ENCODE results near the gene CTXND2.

DNA sequence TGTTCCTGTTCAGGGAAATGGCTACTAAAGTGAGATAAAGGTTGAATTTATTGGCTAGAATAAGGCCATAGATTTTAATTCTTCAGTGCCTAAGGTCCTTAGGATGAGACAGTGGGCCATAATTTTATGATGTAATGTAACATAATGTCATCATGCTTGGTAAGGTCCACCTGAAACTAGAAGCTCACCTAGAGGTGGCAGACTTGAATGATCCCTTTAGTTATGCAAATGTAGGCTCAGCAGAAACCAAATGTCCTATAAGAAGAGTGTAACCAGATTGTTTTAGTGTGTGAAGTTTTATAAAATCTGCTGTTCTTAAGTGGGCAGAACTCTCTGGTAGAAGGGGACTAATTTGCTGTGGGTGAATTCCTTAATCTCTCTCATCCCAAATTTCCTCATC, 25.7 kb downstream of the CTXND2 start:
- no peak for TF ChIP-seq EP300 (IDR thresholded peaks at IDR 0.05; ENCODE audit: borderline replicate concordance in 1 of 2, low read depth in 2 of 2, low read length in 2 of 2)
- no peak for TF ChIP-seq KDM1A (IDR thresholded peaks at IDR 0.05; ENCODE audit: borderline replicate concordance, low read length)
- TF ChIP-seq FOSL1 (IDR thresholded peaks at IDR 0.05; ENCODE audit: insufficient read depth, low read depth, low read length), result no peak
- TF ChIP-seq, protein P1, sequence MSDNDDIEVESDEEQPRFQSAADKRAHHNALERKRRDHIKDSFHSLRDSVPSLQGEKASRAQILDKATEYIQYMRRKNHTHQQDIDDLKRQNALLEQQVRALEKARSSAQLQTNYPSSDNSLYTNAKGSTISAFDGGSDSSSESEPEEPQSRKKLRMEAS (IDR thresholded peaks at IDR 0.05), result no peak
- TF ChIP-seq, protein P2, sequence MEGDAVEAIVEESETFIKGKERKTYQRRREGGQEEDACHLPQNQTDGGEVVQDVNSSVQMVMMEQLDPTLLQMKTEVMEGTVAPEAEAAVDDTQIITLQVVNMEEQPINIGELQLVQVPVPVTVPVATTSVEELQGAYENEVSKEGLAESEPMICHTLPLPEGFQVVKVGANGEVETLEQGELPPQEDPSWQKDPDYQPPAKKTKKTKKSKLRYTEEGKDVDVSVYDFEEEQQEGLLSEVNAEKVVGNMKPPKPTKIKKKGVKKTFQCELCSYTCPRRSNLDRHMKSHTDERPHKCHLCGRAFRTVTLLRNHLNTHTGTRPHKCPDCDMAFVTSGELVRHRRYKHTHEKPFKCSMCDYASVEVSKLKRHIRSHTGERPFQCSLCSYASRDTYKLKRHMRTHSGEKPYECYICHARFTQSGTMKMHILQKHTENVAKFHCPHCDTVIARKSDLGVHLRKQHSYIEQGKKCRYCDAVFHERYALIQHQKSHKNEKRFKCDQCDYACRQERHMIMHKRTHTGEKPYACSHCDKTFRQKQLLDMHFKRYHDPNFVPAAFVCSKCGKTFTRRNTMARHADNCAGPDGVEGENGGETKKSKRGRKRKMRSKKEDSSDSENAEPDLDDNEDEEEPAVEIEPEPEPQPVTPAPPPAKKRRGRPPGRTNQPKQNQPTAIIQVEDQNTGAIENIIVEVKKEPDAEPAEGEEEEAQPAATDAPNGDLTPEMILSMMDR (IDR thresholded peaks at IDR 0.05; ENCODE audit: control extremely low read depth in 1 of 3, insufficient read depth in 1 of 3, low read depth in 1 of 3, low read length in 3 of 3), result no peak
- no peak for TF ChIP-seq TAF1 (IDR thresholded peaks at IDR 0.05; ENCODE audit: low read depth, low read length)
- no peak for TF ChIP-seq TEAD4 (IDR thresholded peaks at IDR 0.05; ENCODE audit: low read depth, low read length)
- TF ChIP-seq SP2 (IDR thresholded peaks at IDR 0.05; ENCODE audit: low read length), result no peak
- TF ChIP-seq GABPA (IDR thresholded peaks at IDR 0.05; ENCODE audit: borderline replicate concordance, insufficient read depth, low read length), result no peak
- TF ChIP-seq JUND (IDR thresholded peaks at IDR 0.05; ENCODE audit: low read length), result no peak

All from H1 (cell line).